ENCODE data around the gene NUFIP2.

DNA sequence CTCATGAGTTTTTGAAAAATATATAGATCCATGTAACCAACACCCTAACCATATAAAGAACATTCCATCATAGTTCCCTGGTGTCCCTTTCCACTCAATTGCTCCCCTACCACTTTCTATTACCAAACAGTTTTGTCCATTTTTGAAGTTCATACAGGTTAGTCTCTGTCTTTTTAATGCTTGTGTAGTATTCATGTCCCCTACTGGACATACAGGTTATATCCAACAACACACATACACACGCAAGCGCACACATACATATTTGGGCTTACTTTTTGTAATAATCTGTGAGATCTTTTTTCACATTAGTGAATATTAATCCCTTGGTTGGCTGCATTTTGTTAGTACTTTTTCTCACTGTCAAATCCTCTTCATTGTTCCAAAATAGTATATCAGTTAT lies 40.9 kb downstream of the NUFIP2 start:
- TF ChIP-seq POLR2A (IDR thresholded peaks at IDR 0.05) (no peak), CTCF (IDR thresholded peaks at IDR 0.05) (no peak)
